HFF-Myc (cell line): Measurements from ENCODE around the gene MZF1.

ENCODE experiments used
- DNase-seq: peaks from one replicate; pipeline ENCODE4 v3.0.0-alpha.2; 2011; ENCODE audit warnings: low read depth; ENCODE audit errors: extremely low read depth
- H3K4me3 ChIP-seq: replicated peaks from 2 replicates; pipeline ENCODE4 v1.5.1; 2011; ENCODE audit warnings: low read depth, mild to moderate bottlenecking, control low read depth, low read length
- TF ChIP-seq, protein P1 (sequence below): IDR thresholded peaks from 2 replicates; pipeline ENCODE4 v1.5.1; 2012; ENCODE audit warnings: mild to moderate bottlenecking, low read depth, low read length, control low read depth; ENCODE audit errors: missing control alignments

Gene MZF1

DNA sequence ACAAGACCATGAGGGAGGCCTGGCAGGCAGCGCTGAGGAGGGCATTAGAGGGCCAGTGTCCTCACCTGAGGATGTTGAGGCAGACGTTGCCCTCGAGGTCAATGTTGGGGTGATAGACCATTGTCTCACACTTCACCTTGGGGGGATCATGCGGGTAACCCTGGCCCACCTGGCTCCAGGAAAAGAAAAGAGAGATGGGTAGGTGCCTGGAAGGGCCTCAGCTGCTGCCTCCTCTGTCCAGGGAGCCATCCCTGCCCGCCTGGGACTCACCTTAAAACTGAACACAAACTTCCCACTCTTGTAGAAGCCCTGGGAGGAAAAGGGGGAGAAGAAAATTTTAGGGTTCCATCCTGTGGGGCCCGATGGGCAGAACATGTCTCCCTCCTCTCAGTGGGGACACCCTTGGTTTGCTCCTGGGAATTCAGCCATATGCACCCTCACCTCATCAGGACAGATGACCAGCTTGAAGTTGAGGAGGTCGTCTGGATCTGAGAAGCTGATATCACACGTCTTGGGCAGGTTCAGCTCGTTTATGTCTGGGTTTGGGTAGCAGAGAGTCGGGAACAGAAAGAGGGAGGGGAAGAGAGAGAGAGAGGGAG is 16.4 kb downstream of the MZF1 start:
- TF ChIP-seq, protein P1, sequence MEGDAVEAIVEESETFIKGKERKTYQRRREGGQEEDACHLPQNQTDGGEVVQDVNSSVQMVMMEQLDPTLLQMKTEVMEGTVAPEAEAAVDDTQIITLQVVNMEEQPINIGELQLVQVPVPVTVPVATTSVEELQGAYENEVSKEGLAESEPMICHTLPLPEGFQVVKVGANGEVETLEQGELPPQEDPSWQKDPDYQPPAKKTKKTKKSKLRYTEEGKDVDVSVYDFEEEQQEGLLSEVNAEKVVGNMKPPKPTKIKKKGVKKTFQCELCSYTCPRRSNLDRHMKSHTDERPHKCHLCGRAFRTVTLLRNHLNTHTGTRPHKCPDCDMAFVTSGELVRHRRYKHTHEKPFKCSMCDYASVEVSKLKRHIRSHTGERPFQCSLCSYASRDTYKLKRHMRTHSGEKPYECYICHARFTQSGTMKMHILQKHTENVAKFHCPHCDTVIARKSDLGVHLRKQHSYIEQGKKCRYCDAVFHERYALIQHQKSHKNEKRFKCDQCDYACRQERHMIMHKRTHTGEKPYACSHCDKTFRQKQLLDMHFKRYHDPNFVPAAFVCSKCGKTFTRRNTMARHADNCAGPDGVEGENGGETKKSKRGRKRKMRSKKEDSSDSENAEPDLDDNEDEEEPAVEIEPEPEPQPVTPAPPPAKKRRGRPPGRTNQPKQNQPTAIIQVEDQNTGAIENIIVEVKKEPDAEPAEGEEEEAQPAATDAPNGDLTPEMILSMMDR = no peak
- peak overlapping the region; percentile 80 for H3K4me3 ChIP-seq
- no peak for DNase-seq

DNA sequence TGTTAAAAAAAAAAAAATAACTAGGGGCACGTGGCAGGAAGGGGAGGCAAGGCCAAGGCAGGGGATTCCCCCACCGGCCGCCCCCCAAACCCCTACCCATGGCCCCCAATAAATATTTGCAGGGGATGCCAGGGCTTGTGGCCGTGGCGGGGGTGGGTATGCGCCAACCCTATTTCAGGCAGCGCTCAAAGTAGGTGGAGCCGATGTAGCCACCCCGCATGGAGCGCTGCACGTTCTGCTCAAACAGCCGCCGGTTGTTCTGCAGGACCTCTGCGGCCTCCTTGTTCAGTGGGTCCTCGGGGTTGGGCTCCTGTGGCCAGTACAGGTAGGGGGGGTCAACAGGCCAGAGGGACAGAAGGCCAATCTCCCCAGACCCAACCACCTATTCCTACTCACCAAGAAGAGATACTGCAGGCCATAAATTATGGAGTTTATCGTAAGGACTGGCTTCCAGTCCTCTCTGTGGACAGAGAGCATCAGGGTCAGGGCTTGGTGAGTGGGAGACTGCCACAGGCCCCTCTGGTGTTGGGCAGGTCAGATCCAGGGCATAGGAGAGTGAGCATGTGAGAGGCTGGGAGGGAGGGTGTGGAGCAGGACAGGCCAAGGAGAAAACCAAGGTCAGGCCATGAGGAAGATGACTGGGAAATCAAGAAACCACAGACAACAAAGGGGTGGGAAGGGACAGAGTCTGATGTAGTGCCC is 17.1 kb downstream of the MZF1 start:
- TF ChIP-seq, protein P1 = no peak
- no peak for DNase-seq
- H3K4me3 ChIP-seq = peak overlapping the region; percentile 80

DNA sequence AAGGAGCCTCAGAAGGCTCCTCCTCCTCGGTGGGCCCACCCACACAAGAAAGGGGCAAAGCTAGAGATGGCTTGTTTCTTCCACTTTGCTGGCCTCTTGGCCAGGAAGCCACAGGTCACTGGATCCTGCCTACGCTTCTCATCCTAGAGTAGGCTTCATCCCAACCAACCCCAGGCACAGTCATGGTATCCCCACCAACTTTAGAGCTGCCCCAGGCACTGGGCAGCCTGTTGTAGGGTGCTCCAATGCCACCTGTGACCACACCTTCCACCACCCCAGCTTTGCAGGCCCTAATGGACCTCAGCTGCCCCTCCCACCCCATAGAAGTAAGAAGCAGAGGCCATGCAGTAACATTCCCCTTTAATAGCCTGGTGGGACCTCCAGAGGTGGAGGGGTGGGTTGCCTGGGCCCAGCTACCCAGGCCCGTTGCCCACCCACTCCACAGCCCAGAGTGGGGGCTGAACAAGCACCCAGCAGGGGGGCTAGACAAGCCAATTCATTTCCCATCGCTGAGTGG is 17.7 kb downstream of the MZF1 start:
- peak overlapping the region; percentile 63 for H3K4me3 ChIP-seq
- TF ChIP-seq, protein P1 = no peak
- DNase-seq = no peak

DNA sequence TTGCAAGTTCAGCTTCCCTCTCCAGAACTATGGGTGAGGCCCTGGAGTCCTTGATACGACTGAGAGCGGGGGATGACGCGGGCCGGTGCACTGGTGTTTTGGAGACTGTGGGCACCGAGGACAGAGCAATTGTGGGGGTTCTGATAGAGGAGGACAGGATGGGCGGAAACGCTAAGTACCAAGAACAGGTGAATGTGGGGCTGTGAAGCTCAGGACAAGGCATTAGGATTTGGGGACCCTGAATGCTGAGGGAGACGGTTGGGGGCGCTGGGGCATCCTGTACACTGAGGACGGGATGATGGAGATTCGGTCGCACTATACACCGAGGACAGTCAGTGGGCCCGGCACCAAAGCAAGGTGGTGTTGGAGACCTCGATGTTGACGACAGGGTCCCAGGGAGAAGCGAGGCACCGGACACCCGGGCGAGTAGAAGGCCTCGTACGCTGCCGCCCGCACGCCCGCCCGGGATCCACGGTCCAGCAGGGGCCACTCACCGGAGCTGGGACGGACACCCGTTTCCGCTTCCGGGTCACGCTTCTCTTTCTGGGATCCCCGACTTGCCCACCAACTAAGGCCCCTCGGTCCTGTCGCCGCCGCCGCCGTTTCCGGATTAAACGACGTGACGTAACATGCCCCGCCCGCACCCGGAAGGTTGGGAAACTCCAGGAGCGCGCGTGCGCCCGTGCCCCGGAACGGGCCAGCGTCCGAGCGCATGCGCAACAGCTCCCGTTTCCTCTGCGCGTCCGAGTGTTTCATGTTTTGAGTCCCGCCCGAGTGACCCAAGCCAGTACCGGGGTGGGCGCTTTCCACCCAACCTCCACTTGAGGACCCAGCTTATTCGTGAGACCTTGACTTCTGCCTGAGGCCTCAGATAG is 18.4 kb downstream of the MZF1 start, which contains the start of gene CHMP2A:
CHMP2A (minus strand) TSS at position 612 of the 875 bp plus-strand sequence. CDS start 893 bp downstream, outside the sequence.
- DNase-seq = peak; percentile 87

DNA sequence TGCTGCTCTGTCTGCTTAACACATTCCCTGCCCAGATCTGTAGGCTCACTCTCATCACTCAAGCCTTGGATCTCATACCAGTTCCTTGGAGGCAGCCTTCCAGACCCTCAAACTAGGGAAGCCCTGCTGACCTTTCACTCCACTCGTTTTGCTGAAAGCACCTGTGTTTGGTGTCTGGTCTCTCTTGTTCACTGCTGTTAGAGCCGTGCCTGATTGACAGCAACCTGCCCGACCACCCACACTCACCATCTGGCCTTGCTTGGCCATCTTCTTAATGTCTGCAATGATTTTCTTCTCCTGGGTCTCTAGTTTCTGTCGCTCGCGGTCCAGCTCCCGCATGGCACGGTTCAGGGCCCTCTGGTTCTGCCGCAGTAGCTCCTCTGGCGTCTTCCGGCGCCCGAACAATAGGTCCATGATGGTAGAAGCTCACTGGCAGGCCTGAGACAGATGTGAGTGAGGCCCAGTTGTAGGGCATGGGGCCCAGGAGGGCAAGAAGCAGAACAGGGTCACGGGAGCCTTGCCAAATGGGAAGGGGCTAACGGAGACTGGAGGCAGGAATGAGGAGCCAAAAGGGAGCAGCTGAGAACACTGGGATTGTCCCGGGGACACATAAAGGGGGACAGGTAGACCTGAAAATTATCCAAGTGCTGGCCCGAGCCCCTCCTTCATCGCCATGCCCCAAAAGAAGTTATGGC is 19.2 kb downstream of the MZF1 start:
- TF ChIP-seq, protein P1 = no peak
- H3K4me3 ChIP-seq = peak overlapping the region; percentile 63
- no peak for DNase-seq

More for the DNA sequence above, 18.4 kb downstream of the MZF1 start, which contains the start of gene CHMP2A:
- TF ChIP-seq, protein P1 = no peak
- peak within 1 kb of the TSS; percentile 63 for H3K4me3 ChIP-seq

DNA sequence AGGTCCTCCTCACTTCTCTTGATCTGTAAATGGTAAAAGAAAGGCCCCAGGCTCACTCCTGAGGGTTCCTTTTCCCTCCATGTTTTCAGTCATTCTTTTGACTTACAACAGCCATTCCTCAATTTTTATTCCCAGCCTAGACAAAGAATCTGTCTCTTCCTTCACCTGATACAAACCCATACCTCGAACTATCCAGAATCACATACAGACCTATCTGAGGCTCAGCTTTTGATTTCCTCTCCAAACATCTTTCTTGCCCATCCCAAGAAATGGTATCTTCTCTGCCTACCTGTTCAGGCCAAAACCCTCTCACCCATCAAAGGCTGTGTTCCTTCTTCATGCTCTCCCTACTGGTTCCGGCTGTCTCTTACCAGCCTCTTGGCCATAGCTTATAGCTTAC is 20.5 kb downstream of the MZF1 start:
- no peak overlapping the region for H3K4me3 ChIP-seq
- TF ChIP-seq, protein P1 = no peak
- DNase-seq = no peak
